ENCODE data around the gene ANKRD13C.
A peak's percentile ranks its signal among the peaks of the same experiment; 100 is the strongest.

Gene ANKRD13C

DNA sequence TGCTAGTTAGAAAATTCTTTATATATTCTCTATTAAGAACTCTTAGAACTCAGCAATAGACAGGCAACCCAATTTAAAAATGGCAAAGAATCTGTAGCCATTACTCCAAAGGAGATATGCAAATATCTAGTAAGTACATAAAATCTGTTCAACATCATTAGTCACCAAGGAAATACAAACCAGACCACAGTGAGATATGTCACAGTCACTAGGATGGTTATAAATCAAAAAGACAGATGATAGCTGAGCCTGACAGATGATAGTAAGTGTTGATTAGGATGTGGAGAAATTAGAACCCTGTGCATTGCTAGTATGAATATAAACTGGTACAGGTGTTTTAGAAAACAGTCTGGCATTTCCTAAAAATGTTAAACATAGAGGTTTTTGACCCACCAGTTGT is 106.8 kb downstream of the ANKRD13C start:
- TF ChIP-seq BACH2 (CRISPR knock-in tag; IDR thresholded peaks at IDR 0.05; ENCODE audit: borderline replicate concordance) (no peak), PPARA (CRISPR knock-in tag; IDR thresholded peaks at IDR 0.05; ENCODE audit: borderline replicate concordance) (no peak), CSDC2 (CRISPR knock-in tag; IDR thresholded peaks at IDR 0.05) (no peak), TCF4 (CRISPR knock-in tag; IDR thresholded peaks at IDR 0.05; ENCODE audit: borderline replicate concordance) (no peak), ZNF565 (CRISPR knock-in tag; conservative IDR thresholded peaks at IDR 0.05; ENCODE audit: low read depth) (no peak), ZNF8 (CRISPR knock-in tag; IDR thresholded peaks at IDR 0.05) (no peak), ISL1 (CRISPR knock-in tag; IDR thresholded peaks at IDR 0.05) (no peak), ZFP3 (CRISPR knock-in tag; IDR thresholded peaks at IDR 0.05) (no peak), ARNTL (CRISPR knock-in tag; IDR thresholded peaks at IDR 0.05; ENCODE audit: borderline replicate concordance, low read depth) (no peak), ZFP30 (CRISPR knock-in tag; IDR thresholded peaks at IDR 0.05) (no peak), GLIS3 (CRISPR knock-in tag; IDR thresholded peaks at IDR 0.05) (no peak)
- TF ChIP-seq, protein P1, sequence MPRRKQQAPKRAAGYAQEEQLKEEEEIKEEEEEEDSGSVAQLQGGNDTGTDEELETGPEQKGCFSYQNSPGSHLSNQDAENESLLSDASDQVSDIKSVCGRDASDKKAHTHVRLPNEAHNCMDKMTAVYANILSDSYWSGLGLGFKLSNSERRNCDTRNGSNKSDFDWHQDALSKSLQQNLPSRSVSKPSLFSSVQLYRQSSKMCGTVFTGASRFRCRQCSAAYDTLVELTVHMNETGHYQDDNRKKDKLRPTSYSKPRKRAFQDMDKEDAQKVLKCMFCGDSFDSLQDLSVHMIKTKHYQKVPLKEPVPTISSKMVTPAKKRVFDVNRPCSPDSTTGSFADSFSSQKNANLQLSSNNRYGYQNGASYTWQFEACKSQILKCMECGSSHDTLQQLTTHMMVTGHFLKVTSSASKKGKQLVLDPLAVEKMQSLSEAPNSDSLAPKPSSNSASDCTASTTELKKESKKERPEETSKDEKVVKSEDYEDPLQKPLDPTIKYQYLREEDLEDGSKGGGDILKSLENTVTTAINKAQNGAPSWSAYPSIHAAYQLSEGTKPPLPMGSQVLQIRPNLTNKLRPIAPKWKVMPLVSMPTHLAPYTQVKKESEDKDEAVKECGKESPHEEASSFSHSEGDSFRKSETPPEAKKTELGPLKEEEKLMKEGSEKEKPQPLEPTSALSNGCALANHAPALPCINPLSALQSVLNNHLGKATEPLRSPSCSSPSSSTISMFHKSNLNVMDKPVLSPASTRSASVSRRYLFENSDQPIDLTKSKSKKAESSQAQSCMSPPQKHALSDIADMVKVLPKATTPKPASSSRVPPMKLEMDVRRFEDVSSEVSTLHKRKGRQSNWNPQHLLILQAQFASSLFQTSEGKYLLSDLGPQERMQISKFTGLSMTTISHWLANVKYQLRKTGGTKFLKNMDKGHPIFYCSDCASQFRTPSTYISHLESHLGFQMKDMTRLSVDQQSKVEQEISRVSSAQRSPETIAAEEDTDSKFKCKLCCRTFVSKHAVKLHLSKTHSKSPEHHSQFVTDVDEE (CRISPR knock-in tag; IDR thresholded peaks at IDR 0.05), result no peak
- ATAC-seq, result peak; percentile 17; the same call in 1 of the 3 replicates

DNA sequence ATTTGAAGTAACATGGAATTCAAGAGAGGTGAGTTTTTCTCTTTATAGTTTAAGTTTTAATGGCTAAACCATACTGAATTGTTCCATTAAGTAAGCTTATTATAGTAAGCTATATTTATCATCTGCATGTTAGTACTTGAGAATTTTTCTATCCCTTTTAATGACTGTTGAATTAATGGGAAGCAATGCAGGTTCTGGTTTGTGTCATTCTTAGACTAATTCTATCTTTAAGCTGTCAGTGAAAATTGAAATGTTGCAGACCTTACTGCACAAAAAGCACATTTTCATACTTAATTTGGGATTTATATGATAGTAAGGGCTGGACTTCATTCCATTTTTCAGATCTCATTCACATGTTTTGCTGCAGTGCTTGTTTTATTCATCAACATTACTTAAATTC is 107.4 kb downstream of the ANKRD13C start:
- TF ChIP-seq ZNF8 (CRISPR knock-in tag; IDR thresholded peaks at IDR 0.05) (no peak), TCF4 (CRISPR knock-in tag; IDR thresholded peaks at IDR 0.05; ENCODE audit: borderline replicate concordance) (peak; percentile 68), ZC3H10 (CRISPR knock-in tag; IDR thresholded peaks at IDR 0.05) (peak; percentile 81; the same call in 1 of the 2 replicates), ISL1 (CRISPR knock-in tag; IDR thresholded peaks at IDR 0.05) (peak; percentile 88), ARNTL (CRISPR knock-in tag; IDR thresholded peaks at IDR 0.05; ENCODE audit: borderline replicate concordance, low read depth) (no peak), TOX (CRISPR knock-in tag; IDR thresholded peaks at IDR 0.05; ENCODE audit: borderline replicate concordance) (no peak)
- TF ChIP-seq, protein P2, sequence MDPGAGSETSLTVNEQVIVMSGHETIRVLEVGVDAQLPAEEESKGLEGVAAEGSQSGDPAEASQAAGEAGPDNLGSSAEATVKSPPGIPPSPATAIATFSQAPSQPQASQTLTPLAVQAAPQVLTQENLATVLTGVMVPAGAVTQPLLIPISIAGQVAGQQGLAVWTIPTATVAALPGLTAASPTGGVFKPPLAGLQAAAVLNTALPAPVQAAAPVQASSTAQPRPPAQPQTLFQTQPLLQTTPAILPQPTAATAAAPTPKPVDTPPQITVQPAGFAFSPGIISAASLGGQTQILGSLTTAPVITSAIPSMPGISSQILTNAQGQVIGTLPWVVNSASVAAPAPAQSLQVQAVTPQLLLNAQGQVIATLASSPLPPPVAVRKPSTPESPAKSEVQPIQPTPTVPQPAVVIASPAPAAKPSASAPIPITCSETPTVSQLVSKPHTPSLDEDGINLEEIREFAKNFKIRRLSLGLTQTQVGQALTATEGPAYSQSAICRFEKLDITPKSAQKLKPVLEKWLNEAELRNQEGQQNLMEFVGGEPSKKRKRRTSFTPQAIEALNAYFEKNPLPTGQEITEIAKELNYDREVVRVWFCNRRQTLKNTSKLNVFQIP (CRISPR knock-in tag; IDR thresholded peaks at IDR 0.05; ENCODE audit: borderline replicate concordance, low read depth), result no peak
- TF ChIP-seq, protein P1 (CRISPR knock-in tag; IDR thresholded peaks at IDR 0.05), result 0 out of 2 replicates have a peak, but pooled peaks have one; percentile 25
- TF ChIP-seq, protein P3, sequence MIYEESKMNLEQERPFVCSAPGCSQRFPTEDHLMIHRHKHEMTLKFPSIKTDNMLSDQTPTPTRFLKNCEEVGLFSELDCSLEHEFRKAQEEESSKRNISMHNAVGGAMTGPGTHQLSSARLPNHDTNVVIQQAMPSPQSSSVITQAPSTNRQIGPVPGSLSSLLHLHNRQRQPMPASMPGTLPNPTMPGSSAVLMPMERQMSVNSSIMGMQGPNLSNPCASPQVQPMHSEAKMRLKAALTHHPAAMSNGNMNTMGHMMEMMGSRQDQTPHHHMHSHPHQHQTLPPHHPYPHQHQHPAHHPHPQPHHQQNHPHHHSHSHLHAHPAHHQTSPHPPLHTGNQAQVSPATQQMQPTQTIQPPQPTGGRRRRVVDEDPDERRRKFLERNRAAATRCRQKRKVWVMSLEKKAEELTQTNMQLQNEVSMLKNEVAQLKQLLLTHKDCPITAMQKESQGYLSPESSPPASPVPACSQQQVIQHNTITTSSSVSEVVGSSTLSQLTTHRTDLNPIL (CRISPR knock-in tag; IDR thresholded peaks at IDR 0.05; ENCODE audit: low read depth), result no peak
- ATAC-seq, result peak; percentile 52

DNA sequence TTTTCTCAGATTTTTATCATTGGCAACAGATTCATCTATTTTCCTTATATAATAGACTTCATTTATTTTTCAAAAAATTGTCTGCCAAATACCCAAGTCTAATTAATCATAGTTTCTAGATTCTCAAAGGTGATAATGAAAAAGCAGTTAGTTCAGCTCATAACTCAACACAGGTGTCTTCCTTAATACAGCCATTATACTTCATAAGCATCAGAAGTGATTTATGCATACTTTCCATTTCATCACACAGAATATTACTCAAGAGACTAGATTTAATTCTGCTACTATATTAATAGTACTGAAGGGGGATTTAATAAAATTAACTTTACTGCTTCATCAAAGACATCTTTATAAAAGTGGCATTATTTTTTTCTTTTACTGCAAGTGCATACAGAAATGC is 114.6 kb downstream of the ANKRD13C start:
- TF ChIP-seq, protein P4, sequence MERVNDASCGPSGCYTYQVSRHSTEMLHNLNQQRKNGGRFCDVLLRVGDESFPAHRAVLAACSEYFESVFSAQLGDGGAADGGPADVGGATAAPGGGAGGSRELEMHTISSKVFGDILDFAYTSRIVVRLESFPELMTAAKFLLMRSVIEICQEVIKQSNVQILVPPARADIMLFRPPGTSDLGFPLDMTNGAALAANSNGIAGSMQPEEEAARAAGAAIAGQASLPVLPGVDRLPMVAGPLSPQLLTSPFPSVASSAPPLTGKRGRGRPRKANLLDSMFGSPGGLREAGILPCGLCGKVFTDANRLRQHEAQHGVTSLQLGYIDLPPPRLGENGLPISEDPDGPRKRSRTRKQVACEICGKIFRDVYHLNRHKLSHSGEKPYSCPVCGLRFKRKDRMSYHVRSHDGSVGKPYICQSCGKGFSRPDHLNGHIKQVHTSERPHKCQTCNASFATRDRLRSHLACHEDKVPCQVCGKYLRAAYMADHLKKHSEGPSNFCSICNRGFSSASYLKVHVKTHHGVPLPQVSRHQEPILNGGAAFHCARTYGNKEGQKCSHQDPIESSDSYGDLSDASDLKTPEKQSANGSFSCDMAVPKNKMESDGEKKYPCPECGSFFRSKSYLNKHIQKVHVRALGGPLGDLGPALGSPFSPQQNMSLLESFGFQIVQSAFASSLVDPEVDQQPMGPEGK (CRISPR knock-in tag; IDR thresholded peaks at IDR 0.05; ENCODE audit: borderline replicate concordance), result no peak
- TF ChIP-seq ISL1 (CRISPR knock-in tag; IDR thresholded peaks at IDR 0.05), result peak; percentile 69

More for the DNA sequence above, 114.6 kb downstream of the ANKRD13C start:
- no peak for ATAC-seq

Measured in SK-N-SH treated with all-trans-retinoic acid at 6 μM for 48 hours (cell line).